Astrocyte (in vitro differentiated cells and primary cell): ENCODE results near the gene FCRLB.

ENCODE experiments used
- CTCF ChIP-seq: IDR thresholded peaks from 2 replicates; pipeline ENCODE4 v1.5.1; 2011; ENCODE audit warnings: low read depth, mild to moderate bottlenecking, inconsistent platforms, low read length, moderate library complexity; ENCODE audit not compliant: insufficient read depth
- EZH2 ChIP-seq: IDR thresholded peaks from 2 replicates; pipeline ENCODE4 v1.6.1; 2012; ENCODE audit warnings: mild to moderate bottlenecking, low read length, inconsistent platforms; ENCODE audit not compliant: insufficient read depth

DNA sequence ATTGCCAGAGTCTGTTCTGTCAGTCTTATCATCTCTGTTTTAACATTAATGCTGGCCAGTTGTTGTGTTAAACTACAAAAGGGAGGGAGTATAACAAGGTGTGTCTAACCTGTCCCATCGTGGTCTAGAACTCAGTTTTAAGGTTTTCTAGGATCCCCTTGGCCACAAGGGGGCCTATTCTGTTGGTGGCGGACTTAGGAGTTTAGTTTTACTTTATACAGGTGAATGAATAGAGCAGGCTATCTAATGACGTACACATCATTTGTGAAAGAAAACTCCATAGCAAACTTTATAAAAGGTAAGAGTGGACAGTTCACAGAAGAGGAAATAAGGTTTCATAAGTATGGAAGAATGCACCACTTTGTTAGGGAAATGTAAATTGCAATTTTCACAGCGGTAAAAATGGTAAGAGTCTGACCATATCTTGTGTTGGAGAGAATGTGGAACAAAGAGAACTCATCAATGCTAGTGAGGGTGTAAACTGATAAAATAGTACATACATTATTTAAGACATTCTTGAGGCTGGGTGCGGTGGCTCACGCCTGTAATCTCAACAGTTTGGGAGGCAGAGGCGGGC lies 42.3 kb downstream of the FCRLB start:
- TF ChIP-seq CTCF, result peak; percentile 50
- no peak for TF ChIP-seq EZH2
